Vagina (tissue), 2 donors: ENCODE results near the gene EPB41L5. TPM values are rescaled to one million over a fixed set of nuclear protein-coding genes. Genes with fewer than 3 reads are reported as not detected.

Experiments used
- DNase-seq, 2 donors: peaks; one replicate each; pipeline ENCODE4 v3.0.0-alpha.2; 2017; ENCODE audit errors: extremely low spot score in 2 of 2
- H3K27ac ChIP-seq: fragments of 200-600 bp; sonication (generic); one replicate; pipeline ENCODE4 v1.5.1; 2019
- H3K27me3 ChIP-seq: fragments of 200-600 bp; sonication (generic); one replicate; pipeline ENCODE4 v1.5.1; 2019
- H3K36me3 ChIP-seq, 2 donors: fragments of 200-600 bp; sonication (generic); one replicate each; pipeline ENCODE4 v1.5.1; 2017 to 2019
- H3K4me1 ChIP-seq: fragments of 200-600 bp; sonication (generic); one replicate; pipeline ENCODE4 v1.5.1; 2019
- H3K4me3 ChIP-seq, 2 donors: fragments of 200-600 bp; sonication (generic); 1 replicate in 1 of 2; 2 replicates in 1 of 2; pipeline ENCODE4 v1.5.1; 2016 to 2019
- H3K9me3 ChIP-seq: fragments of 200-600 bp; sonication (generic); one replicate; pipeline ENCODE4 v1.5.1; 2019
- CTCF ChIP-seq, 3 experiments: fragments of 450-650 bp in 2 of 3; fragments of 200-600 bp in 1 of 3; sonication (generic) in 1 of 3; IDR thresholded peaks; one replicate each; pipeline ENCODE4 v1.5.1; 2017 to 2019; ENCODE audit warnings: antibody characterized with exemption in 3 of 3, mild to moderate bottlenecking in 2 of 3, moderate library complexity in 2 of 3
- POLR2A ChIP-seq, 2 donors: fragments of 450-650 bp; IDR thresholded peaks; one replicate each; pipeline ENCODE4 v1.6.1; 2017; ENCODE audit warnings: antibody characterized with exemption in 2 of 2, mild to moderate bottlenecking in 2 of 2, moderate library complexity in 2 of 2
- POLR2AphosphoS5 ChIP-seq, 2 donors: sonication (generic); formaldehyde crosslinking; IDR thresholded peaks; one replicate each; pipeline ENCODE4 v1.9.0; 2017; ENCODE audit warnings: antibody characterized with exemption in 2 of 2, mild to moderate bottlenecking in 2 of 2, low read depth in 1 of 2; ENCODE audit not compliant: insufficient read depth in 1 of 2
- intact Hi-C: fragments of 100-400 bp; cut with DNase I; formaldehyde crosslinking; loops from one replicate; pipeline ENCODE4 v1.15.1; 2023
- total RNA-seq: library from RNA; depleted of rRNA; stranded (reverse); fragments of >200 nt; gene quantifications from one replicate; pipeline ENCODE4 v1.2.3, GENCODE V29; 2016

The EPB41L5 gene
- total RNA-seq, 1 donor from 2014 or later: 37.6 TPM

GRCh38 chr2:120224735-120225548 is 212.1 kb downstream of the EPB41L5 start:
- no peak for DNase-seq
- intact Hi-C loops: loop anchor here (10.0 kb wide), 1 partner anchor 90 kb away; no protein-coding TSS in a partner anchor
- Histone ChIP-seq H3K4me1 (peaks cover 37% of the 10 kb centered on the region), H3K27me3 (no peaks in the 10 kb centered on the region), H3K9me3 (no peaks in the 10 kb centered on the region), H3K36me3 (no peaks in the 10 kb centered on the region), H3K27ac (no peak overlapping the region), H3K4me3 (no peak overlapping the region)
- no peak for TF ChIP-seq CTCF (IDR thresholded peaks at IDR 0.05)
- no peak for TF ChIP-seq POLR2A (IDR thresholded peaks at IDR 0.05)
- no peak for TF ChIP-seq POLR2AphosphoS5 (IDR thresholded peaks at IDR 0.05; ENCODE audit: insufficient read depth in 1 of 2, low read depth in 1 of 2)

- no peak for DNase-seq
- intact Hi-C loops: loop anchor here (10.0 kb wide), 1 partner anchor 89 kb away; no protein-coding TSS in a partner anchor
- Histone ChIP-seq H3K36me3 (no peaks in the 10 kb centered on the region), H3K4me1 (peaks cover 31% of the 10 kb centered on the region), H3K4me3 (no peak overlapping the region), H3K27ac (no peak overlapping the region), H3K27me3 (no peaks in the 10 kb centered on the region), H3K9me3 (no peaks in the 10 kb centered on the region)
- TF ChIP-seq CTCF (IDR thresholded peaks at IDR 0.05): no peak
- TF ChIP-seq POLR2A (IDR thresholded peaks at IDR 0.05): no peak
- TF ChIP-seq POLR2AphosphoS5 (IDR thresholded peaks at IDR 0.05; ENCODE audit: insufficient read depth in 1 of 2, low read depth in 1 of 2): no peak
Measured at GRCh38 chr2:120225549-120226065, 212.7 kb downstream of the EPB41L5 start.

GRCh38 chr2:120226316-120226715 is 213.4 kb downstream of the EPB41L5 start:
- TF ChIP-seq POLR2AphosphoS5 (IDR thresholded peaks at IDR 0.05; ENCODE audit: insufficient read depth in 1 of 2, low read depth in 1 of 2) (no peak), POLR2A (IDR thresholded peaks at IDR 0.05) (no peak), CTCF (IDR thresholded peaks at IDR 0.05) (no peak)
- H3K9me3 ChIP-seq: no peaks in the 10 kb centered on the region
- H3K4me1 ChIP-seq: peaks cover 24% of the 10 kb centered on the region
- no peaks in the 10 kb centered on the region for H3K36me3 ChIP-seq
- no peak for DNase-seq
- intact Hi-C loops: loop anchor here (10.0 kb wide), 1 partner anchor 88 kb away; no protein-coding TSS in a partner anchor
- no peaks in the 10 kb centered on the region for H3K27me3 ChIP-seq
- no peak overlapping the region for H3K4me3 ChIP-seq
- no peak overlapping the region for H3K27ac ChIP-seq

DNA sequence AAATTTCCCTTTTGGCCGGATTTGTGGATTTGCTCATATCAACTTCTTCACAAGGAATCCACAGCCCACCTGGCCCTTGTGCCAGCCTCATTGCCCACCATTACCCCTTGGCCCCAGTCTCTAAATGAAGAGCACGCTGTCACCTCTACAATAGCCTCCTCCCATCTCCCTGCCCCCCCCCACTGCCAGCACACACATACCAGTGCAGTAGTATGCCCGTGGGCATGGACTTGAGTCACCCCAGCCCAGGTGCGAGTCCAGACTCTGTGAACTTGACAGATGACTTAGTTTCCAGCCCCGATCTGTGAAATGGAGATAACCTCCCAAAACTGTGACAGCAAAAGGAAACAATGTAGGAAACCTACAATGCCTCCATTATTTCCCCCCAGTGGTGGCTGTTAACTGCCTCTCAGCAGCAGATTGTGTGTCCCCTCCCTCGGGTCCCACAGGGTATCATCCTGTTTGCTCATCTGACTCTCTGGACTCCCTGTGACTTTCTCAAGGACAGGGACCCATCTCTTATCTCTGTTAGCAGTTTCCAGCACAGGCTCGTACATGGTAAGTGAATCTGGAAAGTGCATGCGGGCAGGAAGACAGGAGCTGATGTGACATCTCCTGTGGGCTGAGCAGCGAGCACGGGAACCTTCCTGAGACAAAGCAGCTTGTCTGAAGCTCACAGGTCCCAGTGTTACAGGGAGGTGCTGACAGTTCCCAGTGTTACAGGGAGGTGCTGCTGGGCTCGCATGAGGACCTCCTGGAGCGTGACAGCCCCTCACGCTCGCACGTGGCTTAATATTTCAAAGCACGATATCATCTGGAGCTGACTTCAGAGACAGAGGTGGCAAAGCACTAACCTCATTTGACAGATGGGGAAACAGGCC is 214.5 kb downstream of the EPB41L5 start:
- intact Hi-C loops: loop anchor here (10.0 kb wide), 1 partner anchor 87 kb away; no protein-coding TSS in a partner anchor
- Histone ChIP-seq H3K27me3 (no peaks in the 10 kb centered on the region), H3K36me3 (no peaks in the 10 kb centered on the region), H3K4me1 (peaks cover 21% of the 10 kb centered on the region), H3K9me3 (no peaks in the 10 kb centered on the region), H3K27ac (no peak overlapping the region), H3K4me3 (no peak overlapping the region)
- TF ChIP-seq POLR2AphosphoS5 (IDR thresholded peaks at IDR 0.05; ENCODE audit: insufficient read depth in 1 of 2, low read depth in 1 of 2) (no peak), POLR2A (IDR thresholded peaks at IDR 0.05) (no peak), CTCF (IDR thresholded peaks at IDR 0.05) (no peak)
- DNase-seq: no peak
